Hematopoietic multipotent progenitor cell treated with erythropoietin and hydrocortisone succinate and interleukin-3 and kit ligand, for 15 days (in vitro differentiated cells): ENCODE data around the gene FGF2.
"Not testable (repeated sequence)": the region's sequence is repeated elsewhere in the genome, so short reads cannot be mapped to it uniquely, and the experiment has no call there.

Experiments used
- DNase-seq: peaks from one replicate; pipeline ENCODE4 v3.0.0-alpha.2; 2015; ENCODE audit warnings: low spot score

FGF2 gene

DNA sequence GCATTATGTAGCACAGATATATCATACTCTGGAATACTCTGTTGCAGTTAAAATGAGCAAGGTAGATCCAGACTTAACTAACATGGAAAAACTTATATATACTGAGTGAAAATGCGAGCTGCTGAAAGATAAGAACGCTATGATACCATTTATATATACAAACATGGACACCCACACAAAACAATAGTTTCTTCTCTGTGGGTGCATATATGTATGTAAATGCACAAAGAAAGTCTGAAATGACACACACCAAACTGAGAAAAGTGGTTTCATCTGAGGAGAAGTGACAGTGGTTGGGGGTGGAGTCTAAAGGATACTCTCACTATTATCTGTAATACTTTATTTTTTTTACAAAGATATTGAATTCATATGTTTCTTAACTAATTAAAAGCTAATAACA is 12.2 kb upstream of the FGF2 start:
- no peak for DNase-seq

DNA sequence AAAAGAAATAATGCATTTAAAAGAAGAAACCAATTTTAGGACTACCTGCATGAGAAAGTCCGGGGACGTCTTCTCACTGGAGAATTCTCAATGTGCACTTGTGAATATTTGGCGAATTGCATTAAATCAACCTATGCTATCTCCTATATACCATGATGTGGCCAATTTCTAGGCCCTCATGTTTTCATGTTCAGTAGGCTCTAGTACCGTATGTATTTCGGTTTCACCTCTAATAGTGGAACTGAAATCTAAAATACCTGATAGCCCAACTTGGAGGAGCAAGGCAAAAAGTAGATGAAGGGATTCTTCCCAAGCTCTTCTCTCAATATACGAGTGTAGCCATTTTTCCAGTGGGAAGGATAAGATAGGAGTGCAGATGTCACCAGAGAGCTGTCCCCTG is 11.4 kb upstream of the FGF2 start:
- DNase-seq = no peak

DNA sequence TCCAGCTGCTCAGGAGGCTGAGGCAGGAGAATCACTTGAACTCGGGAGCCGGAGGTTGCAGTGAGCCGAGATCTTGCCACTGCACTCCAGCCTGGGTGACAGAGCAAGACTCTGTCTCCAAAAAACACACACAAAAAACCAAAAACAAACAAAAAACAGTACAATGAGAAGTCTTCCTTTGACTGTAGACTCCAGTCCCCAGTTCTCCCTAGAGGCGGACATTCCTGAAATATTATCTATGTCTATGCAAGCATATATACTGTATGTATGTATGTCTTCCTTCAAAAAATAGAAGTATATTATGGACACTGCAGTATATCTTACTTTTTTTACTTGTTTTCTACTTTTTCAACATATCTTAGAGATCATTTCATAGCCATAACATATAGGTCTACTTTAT is 10.2 kb upstream of the FGF2 start:
- DNase-seq = no peak

GRCh38 chr4:122819708-122820449 is 6.8 kb upstream of the FGF2 start:
- DNase-seq = no peak

DNA sequence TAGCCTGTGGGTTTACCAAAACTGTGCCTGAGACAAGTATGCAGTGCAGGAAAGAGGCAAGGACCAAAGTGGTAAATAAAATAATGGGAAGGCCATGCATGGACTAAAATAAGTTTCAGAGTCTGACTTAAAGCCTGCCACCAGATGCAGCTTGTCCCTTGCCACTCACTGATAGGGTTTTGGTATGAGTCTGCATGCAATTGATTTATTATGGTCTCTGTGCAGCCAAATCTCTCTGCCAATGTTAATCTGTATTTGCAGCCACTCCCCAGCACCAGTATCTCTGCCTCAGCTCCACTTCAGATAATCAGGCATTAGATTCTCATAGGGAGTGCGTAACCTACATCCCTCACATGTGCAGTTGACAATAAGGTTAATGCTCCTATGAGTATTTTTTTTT is 5.5 kb upstream of the FGF2 start:
- DNase-seq = no peak

DNA sequence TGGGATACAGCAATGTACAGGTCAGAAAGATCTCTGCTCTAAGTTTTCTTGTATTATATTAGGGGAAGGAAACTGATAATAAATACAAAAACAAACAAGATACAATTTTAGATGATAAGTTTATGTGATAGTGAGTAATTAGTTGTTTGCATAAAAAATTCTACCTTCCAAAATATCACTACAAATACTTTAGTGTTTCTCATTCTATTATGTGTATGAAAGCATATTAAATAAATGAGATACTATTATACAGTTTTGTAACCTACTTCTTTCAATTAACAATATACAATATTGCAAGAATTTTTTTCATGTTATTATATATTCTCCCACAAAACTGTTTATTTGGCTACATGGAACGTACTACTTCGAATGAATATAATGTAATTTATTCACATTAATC is 4.2 kb upstream of the FGF2 start:
- no peak for DNase-seq

DNA sequence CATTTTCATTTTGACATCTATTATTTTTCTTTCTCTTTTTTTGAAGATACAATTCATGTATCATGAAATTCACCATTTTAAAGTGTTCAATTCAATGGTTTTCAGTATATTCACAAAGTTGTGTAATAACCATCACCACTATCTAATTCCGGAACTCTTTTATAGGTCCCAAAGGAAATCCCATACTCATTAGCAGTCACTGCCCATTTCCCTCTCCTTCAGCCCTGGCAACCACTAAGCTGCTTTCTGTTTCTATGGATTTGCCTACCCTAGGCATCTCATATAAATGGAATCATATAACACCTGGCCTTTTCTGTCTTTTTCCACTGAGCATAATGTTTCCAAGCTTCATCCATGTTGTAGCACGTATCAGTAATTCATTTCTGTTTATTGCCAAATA is 3.2 kb upstream of the FGF2 start:
- DNase-seq = no peak

- DNase-seq = no peak
Observed at GRCh38 chr4:122824616-122825015, 2.0 kb upstream of the FGF2 start.

DNA sequence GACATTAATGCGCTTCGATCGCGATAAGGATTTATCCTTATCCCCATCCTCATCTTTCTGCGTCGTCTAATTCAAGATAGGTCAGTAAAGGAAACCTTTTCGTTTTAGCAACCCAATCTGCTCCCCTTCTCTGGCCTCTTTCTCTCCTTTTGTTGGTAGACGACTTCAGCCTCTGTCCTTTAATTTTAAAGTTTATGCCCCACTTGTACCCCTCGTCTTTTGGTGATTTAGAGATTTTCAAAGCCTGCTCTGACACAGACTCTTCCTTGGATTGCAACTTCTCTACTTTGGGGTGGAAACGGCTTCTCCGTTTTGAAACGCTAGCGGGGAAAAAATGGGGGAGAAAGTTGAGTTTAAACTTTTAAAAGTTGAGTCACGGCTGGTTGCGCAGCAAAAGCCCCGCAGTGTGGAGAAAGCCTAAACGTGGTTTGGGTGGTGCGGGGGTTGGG is 528 bp upstream of the FGF2 start:
- no peak for DNase-seq

GRCh38 chr4:122827258-122827878 is 737 bp downstream of the FGF2 start:
- DNase-seq = no peak

DNA sequence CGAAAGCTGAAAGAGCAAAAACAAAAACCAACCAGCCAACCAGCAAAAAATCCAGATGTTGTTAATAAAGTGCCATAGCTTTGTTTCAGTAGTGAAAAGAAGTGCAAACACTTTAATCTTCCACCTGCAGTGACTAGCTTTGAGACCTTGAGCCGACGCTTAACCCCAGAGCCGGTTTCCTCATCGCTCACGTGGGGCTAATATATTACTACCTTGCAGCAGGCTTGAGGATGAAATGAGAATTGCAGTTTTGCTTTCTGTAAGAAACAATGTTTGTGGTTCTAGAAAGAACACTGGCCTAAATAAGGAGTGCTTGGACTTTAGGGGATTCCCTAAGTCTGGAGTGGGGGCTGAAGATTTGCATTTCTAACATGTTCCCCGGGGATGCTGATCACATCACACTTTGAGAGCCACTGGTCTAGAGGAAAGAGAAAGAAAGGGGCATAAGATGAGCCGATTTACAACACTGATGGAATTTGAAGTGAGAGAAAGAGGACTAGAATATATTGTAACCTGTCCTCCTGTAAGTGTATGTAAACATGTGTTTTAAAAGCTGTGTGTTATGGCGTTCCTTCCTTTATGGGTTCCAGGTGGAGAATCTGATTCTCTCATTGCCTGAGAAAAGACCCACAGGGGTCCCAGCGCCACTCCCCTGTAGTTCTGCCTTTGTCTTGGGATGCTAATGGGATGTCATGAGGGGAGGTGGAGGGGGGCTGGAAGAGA is 1.4 kb downstream of the FGF2 start:
- no peak for DNase-seq

DNA sequence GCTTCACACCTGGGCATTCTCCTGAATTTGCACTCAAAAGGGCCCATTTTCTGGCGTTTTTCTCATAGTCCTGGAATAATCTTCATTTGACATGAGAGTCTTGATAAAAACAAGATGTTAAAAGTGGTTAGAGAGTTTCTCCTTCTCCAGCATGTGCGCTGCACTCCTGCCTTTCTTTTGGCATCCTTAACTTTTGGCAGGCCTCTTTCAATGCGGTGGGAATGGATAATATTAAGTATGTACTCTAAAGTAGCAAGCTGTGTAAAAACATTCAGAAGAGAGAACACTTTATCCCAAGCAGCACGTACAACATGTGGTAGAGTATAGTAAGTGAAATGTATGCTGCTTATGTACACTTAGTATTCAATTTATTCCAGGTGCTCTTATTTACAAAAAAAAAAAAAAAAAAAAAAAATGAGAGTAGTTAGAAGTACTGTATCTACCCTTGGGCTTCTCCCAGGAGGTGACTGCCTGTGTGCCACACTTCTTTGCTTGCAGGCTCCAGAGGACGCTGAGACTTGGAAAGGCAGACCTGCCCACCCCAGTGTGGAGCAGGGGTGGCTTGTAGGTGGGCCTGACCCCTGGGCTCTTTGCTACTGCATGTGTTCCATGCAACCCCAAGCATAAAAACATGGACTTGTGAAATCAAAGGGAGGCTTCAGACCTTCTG is 3.9 kb downstream of the FGF2 start:
- no peak for DNase-seq

DNA sequence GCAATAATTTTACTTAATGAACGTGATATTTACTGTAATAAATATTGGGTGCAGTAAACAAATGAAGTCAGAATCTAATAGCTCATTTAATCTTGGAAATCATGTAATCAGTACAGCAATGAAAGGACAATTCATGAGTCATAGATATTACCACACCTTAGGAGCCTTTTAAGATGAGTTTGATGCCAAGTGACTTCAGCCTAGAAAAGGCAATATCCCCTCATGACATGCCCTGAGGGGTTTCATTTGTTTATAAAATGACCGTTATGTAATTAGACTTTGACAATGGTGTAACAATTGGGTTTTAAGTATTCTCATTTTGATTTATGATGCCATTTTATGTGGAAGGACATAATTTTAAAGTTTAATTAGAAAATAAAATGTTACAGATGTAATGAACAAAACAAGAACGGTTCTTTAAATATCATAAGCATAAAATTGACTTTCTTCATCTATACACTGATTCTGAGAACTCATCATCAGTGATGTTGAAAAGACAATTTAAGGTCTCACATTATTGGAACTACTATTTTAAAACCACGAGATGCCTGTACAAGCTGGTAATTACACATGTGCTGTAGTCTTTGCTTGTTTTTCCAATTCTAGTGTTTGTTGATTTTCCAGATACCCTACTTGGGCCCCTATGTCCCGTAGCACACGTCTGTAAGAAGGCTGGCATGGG is 5.0 kb downstream of the FGF2 start:
- no peak for DNase-seq

DNA sequence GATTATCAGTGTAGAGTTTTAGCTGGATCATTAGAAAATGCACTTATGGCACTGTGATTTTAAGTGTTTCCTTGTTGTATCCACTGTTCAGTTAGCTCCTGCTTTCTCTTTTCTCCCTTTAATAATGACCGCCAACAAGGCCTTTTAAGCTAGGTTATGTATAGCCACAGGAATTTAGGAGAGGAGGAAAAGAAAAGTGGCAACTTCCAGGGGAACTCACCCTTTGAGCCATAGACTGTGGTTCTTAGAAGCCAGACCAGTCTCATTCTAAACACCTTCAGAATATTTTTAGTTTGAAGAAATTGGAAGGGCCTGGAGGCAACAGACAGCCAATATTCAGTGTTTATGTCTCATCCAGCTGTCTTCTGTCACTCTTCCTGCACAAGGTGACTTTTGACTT is 6.1 kb downstream of the FGF2 start:
- no peak for DNase-seq

GRCh38 chr4:122833999-122834398 is 7.4 kb downstream of the FGF2 start:
- no peak for DNase-seq

DNA sequence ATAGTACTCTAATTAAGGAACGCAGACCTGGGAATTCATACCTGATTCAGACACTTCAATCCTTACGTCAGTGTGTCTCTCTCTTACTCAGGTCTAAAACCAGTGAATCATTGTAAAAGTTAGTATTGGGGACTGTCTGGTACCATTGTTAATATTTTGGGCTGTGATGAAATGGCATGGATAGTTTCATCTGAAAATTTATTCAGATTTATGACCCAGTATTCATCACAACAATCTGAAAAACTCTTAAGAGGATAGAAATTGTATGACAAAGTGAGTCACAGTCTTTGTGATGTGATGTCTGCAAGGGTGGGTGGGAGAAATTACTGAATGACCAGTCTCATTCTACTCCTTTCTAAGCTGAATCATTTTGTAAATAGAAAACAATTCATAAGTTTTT is 10.3 kb downstream of the FGF2 start:
- DNase-seq = no peak

GRCh38 chr4:122838034-122838433 is 11.4 kb downstream of the FGF2 start:
- DNase-seq = no peak

- DNase-seq = no peak
Observed at GRCh38 chr4:122842392-122842791, 15.8 kb downstream of the FGF2 start.

GRCh38 chr4:122842984-122843531 is 16.4 kb downstream of the FGF2 start:
- DNase-seq = no peak

DNA sequence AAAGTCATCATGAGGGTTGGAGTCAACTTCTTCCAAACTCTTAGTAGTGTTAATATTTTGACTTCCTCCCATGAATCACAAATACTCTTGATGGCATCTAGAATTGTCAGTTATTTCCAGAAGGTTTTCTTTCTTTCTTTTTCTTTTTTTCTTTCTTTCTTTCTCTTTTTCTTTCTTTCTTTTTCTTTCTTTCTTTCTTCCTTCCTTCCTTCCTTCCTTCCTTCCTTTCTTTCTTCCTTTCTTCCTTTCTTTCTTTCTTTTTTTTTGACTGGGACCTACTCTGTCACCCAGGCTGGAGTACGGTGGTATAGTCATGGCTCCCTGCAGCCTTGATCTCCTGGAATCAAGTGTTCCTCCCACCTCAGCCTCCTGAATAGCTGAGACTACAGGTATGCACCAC is 17.8 kb downstream of the FGF2 start:
- not testable (repeated sequence) for DNase-seq

DNA sequence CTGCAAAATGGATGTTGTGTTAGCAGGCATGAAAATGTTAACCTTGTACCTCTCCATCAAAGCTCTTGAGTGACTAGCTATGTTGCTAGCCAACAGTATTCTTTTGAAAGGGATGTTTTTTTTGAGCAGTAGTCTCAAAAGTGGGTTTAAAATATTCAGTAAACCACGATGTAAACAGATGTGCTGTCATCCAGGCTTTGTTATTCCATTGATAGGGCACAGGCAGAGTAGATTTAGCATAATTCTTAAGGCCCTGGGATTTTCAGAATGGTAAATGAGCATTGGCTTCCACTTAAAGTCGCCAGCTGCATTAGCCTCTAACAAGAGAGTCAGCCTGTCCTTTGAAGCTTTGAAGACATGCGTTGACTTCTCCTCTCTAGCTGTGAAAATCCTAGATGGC is 18.4 kb downstream of the FGF2 start:
- no peak for DNase-seq

DNA sequence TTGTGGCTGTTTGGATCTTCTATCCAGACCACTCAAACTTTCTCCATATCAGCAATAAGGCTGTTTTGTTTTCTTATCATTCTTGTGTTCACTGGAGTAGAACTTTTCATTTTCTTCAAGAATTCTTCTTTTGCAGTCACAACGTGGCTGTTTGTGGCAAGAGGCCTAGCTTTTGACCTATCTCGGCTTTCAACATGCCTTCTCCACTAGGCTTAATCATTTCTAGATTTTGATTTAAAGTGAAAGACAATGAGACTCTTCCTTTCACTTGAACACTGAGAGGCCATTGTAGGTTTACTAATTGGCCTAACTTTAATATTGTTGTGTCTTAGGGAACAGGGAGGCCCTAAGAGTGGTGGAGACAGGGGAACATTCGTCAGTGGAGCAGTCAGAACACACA is 19.1 kb downstream of the FGF2 start:
- DNase-seq = no peak
